SK-N-SH (cell line): ENCODE measurements around the gene SNHG17. TPM values are rescaled to one million over a fixed set of nuclear protein-coding genes. Genes with fewer than 3 reads are reported as not detected.

Experiments
- CTCF ChIA-PET: fragments of 300-600, 350-600 bp; formaldehyde crosslinking; extraction: SDS; loops from one replicate; lab custom pipeline; 2021; lab: Yijun Ruan, JAX
- POLR2A ChIA-PET: fragments of 350-600 bp; sonication (Branson Sonifier 250); formaldehyde crosslinking; extraction: SDS; loops from one replicate; lab custom pipeline; 2020; ENCODE audit warnings: antibody characterized with exemption, inconsistent platforms; lab: Yijun Ruan, JAX
- DNase-seq: peaks from one replicate; pipeline ENCODE4 v3.0.0; 2012
- H2AFZ ChIP-seq: fragments of 200-600 bp; sonication (generic); 2 replicates; pipeline ENCODE4 v1.8.1; 2016; ENCODE audit warnings: antibody characterized with exemption, mild to moderate bottlenecking, low read depth
- H3F3A ChIP-seq: fragments of 200-600 bp; sonication (generic); replicated peaks from 2 replicates; pipeline ENCODE3; 2016; ENCODE audit warnings: antibody characterized with exemption, mild to moderate bottlenecking; ENCODE audit not compliant: insufficient read depth
- H3K27ac ChIP-seq, 2 experiments: fragments of 200-500 bp in 1 of 2; fragments of 200-600 bp in 1 of 2; sonication (Bioruptor generic) in 1 of 2; sonication (generic), shearing (Covaris generic) in 1 of 2; 2 replicates each; pipeline versions ENCODE4 v1.5.1 to v1.6.1; 2014 to 2016; ENCODE audit warnings: low read depth in 2 of 2, inconsistent platforms in 1 of 2, low read length in 1 of 2, mild to moderate bottlenecking in 1 of 2, mixed read lengths in 1 of 2
- H3K27me3 ChIP-seq: fragments of 200-600 bp; sonication (generic), shearing (Covaris generic); 2 replicates; pipeline ENCODE4 v1.6.1; 2016; ENCODE audit warnings: mixed run types; ENCODE audit not compliant: insufficient read depth
- H3K36me3 ChIP-seq, 2 experiments: fragments of 200-500 bp in 1 of 2; fragments of 200-600 bp in 1 of 2; sonication (Bioruptor generic) in 1 of 2; sonication (generic) in 1 of 2; replicated peaks in 1 of 2; 2 replicates each; pipeline versions ENCODE3 to v1.5.1; 2014 to 2016; ENCODE audit warnings: low read length in 1 of 2, mild to moderate bottlenecking in 1 of 2; ENCODE audit not compliant: insufficient read depth in 2 of 2, control insufficient read depth in 1 of 2
- H3K4me1 ChIP-seq, 2 experiments: fragments of 200-500 bp in 1 of 2; fragments of 200-600 bp in 1 of 2; sonication (Bioruptor generic) in 1 of 2; sonication (generic), shearing (Covaris generic) in 1 of 2; 2 replicates each; pipeline versions ENCODE4 v1.5.1 to v1.6.1; 2014 to 2016; ENCODE audit warnings: low read depth in 1 of 2, low read length in 1 of 2, mixed run types in 1 of 2; ENCODE audit not compliant: insufficient read depth in 2 of 2, control insufficient read depth in 1 of 2
- H3K4me2 ChIP-seq: fragments of 200-600 bp; sonication (generic), shearing (Covaris generic); 2 replicates; pipeline ENCODE4 v1.6.1; 2017; ENCODE audit warnings: mixed run types
- H3K4me3 ChIP-seq, 2 experiments: fragments of 200-500 bp in 1 of 2; fragments of 200-600 bp in 1 of 2; sonication (Bioruptor generic) in 1 of 2; sonication (generic), shearing (Covaris generic) in 1 of 2; 2 replicates each; pipeline versions ENCODE4 v1.5.1 to v1.8.1; 2014 to 2016; ENCODE audit warnings: low read depth in 2 of 2, inconsistent platforms in 1 of 2, low read length in 1 of 2, mild to moderate bottlenecking in 1 of 2, mixed read lengths in 1 of 2, moderate library complexity in 1 of 2
- H3K79me2 ChIP-seq: fragments of 200-600 bp; sonication (generic); 2 replicates; pipeline ENCODE4 v1.8.1; 2017; ENCODE audit warnings: mild to moderate bottlenecking; ENCODE audit not compliant: insufficient read depth
- H3K9ac ChIP-seq: fragments of 200-600 bp; sonication (generic); 2 replicates; pipeline ENCODE4 v1.6.1; 2017; ENCODE audit warnings: mixed run types
- H3K9me2 ChIP-seq: fragments of 200-600 bp; sonication (generic); 2 replicates; pipeline ENCODE4 v1.6.1; 2017; ENCODE audit warnings: mixed run types
- H3K9me3 ChIP-seq: fragments of 200-600 bp; sonication (generic); 2 replicates; pipeline ENCODE4 v1.6.1; 2017; ENCODE audit warnings: mixed run types, mild to moderate bottlenecking, moderate library complexity
- H4K20me1 ChIP-seq: fragments of 200-600 bp; sonication (generic); 2 replicates; pipeline ENCODE4 v1.6.1; 2017; ENCODE audit warnings: mild to moderate bottlenecking, mixed run types; ENCODE audit not compliant: insufficient read depth
- CHD2 ChIP-seq: fragments of 150-350 bp; IDR thresholded peaks from 2 replicates; pipeline ENCODE4 v1.6.1; 2018; ENCODE audit warnings: low read length; ENCODE audit not compliant: partially characterized antibody
- CTCF ChIP-seq: fragments of 200-600 bp; sonication (generic); IDR thresholded peaks from 2 replicates; pipeline ENCODE4 v1.6.1; 2017; ENCODE audit warnings: antibody characterized with exemption, mild to moderate bottlenecking, moderate library complexity
- ELF1 ChIP-seq: IDR thresholded peaks from 2 replicates; pipeline ENCODE4 v1.4.0; 2012
- EP300 ChIP-seq, 2 experiments: IDR thresholded peaks; 2 replicates each; pipeline versions ENCODE4 v1.4.0 to v1.6.1; 2012; ENCODE audit warnings: borderline replicate concordance in 1 of 2, low read depth in 1 of 2, low read length in 1 of 2
- EZH2phosphoT487 ChIP-seq: fragments of 200-600 bp; sonication (generic); IDR thresholded peaks from 2 replicates; pipeline ENCODE4 v1.6.1; 2017; ENCODE audit warnings: low read depth, mixed run types, mild to moderate bottlenecking, antibody characterized with exemption, moderate library complexity, borderline replicate concordance
- FOXJ3 ChIP-seq: sonication (generic); formaldehyde crosslinking; IDR thresholded peaks from 2 replicates; pipeline ENCODE4 v1.5.1; 2020; ENCODE audit warnings: mild to moderate bottlenecking, missing genetic modification reagents
- FOXM1 ChIP-seq: IDR thresholded peaks from 2 replicates; pipeline ENCODE4 v1.4.0; 2012; ENCODE audit warnings: low read depth, mild to moderate bottlenecking
- GABPA ChIP-seq: IDR thresholded peaks from 2 replicates; pipeline ENCODE4 v1.4.0; 2012; ENCODE audit warnings: low read depth, mild to moderate bottlenecking
- GATA2 ChIP-seq: sonication (generic); formaldehyde crosslinking; IDR thresholded peaks from 2 replicates; pipeline ENCODE4 v1.5.0; 2020; ENCODE audit warnings: mild to moderate bottlenecking, missing genetic modification reagents
- MEF2A ChIP-seq: IDR thresholded peaks from 2 replicates; pipeline ENCODE4 v1.4.0; 2012; ENCODE audit warnings: low read depth, borderline replicate concordance
- MXI1 ChIP-seq: IDR thresholded peaks from 2 replicates; pipeline ENCODE4 v1.6.1; 2012; ENCODE audit warnings: mild to moderate bottlenecking, low read depth, low read length, improper control_type of control experiment
- NFIC ChIP-seq: IDR thresholded peaks from 2 replicates; pipeline ENCODE4 v1.4.0; 2012; ENCODE audit warnings: borderline replicate concordance
- NRF1 ChIP-seq: IDR thresholded peaks from 2 replicates; pipeline ENCODE4 v1.6.1; 2012; ENCODE audit warnings: low read depth, mild to moderate bottlenecking, low read length
- POLR2AphosphoS5 ChIP-seq: IDR thresholded peaks from 2 replicates; pipeline ENCODE4 v1.6.1; 2012; ENCODE audit warnings: low read depth, low read length
- RFX5 ChIP-seq: IDR thresholded peaks from 2 replicates; pipeline ENCODE4 v1.6.1; 2012; ENCODE audit warnings: mild to moderate bottlenecking, improper control_type of control experiment, low read length
- TEAD4 ChIP-seq: IDR thresholded peaks from 2 replicates; pipeline ENCODE4 v1.4.0; 2012; ENCODE audit warnings: mild to moderate bottlenecking, borderline replicate concordance; ENCODE audit not compliant: insufficient read depth
- USF1 ChIP-seq: IDR thresholded peaks from 2 replicates; pipeline ENCODE4 v1.4.0; 2012; ENCODE audit warnings: low read depth, borderline replicate concordance
- YY1 ChIP-seq: IDR thresholded peaks from 2 replicates; pipeline ENCODE4 v1.4.0; 2012; ENCODE audit warnings: low read depth, mild to moderate bottlenecking
- WGBS: methylation state at CpG from one replicate; pipeline ENCODE4 v1.1.6; 2017; ENCODE audit warnings: low lambda C conversion rate; 5-methylcytosine and 5-hydroxymethylcytosine counted together
- polyA plus RNA-seq, 3 experiments: library from polyadenylated mRNA; depleted of rRNA; stranded (reverse); fragments of >200 nt; gene quantifications; 2 replicates each; pipeline ENCODE4 v1.2.3, GENCODE V29; 2012
- TF ChIP-seq, protein P1 (sequence below): IDR thresholded peaks from 2 replicates; pipeline ENCODE4 v1.6.1; 2012; ENCODE audit warnings: mild to moderate bottlenecking, low read depth, low read length, moderate library complexity
- TF ChIP-seq, protein P2 (sequence below): IDR thresholded peaks from 2 replicates; pipeline ENCODE4 v1.4.0; 2012; ENCODE audit warnings: low read depth

The SNHG17 gene
- polyA plus RNA-seq, 1 of the 3 experiments (the other 2 are of a cell fraction), result 40.3 TPM

GRCh38 chr20:38447251-38447661, 12.1 kb upstream of the SNHG17 start:
- 25% methylated on average over 10 of the region's 12 CpGs for whole genome bisulfite sequencing

GRCh38 chr20:38446441-38447209, 11.5 kb upstream of the SNHG17 start:
- H3K4me2 ChIP-seq, result peak overlapping the region; percentile 100
- peak overlapping the region; percentile 68 to 79 for H3K27ac ChIP-seq
- peak overlapping the region; percentile 97 for H2AFZ ChIP-seq
- H4K20me1 ChIP-seq, result no peaks in the 10 kb centered on the region
- DNase-seq, result peak; percentile 94
- peak overlapping the region; percentile 99 for H3K9ac ChIP-seq
- no peaks in the 10 kb centered on the region for H3K9me3 ChIP-seq
- H3F3A ChIP-seq, result no peaks in the 10 kb centered on the region
- H3K27me3 ChIP-seq, result no peaks in the 10 kb centered on the region
- H3K9me2 ChIP-seq, result no peaks in the 10 kb centered on the region
- peaks cover 20% of the 10 kb centered on the region for H3K79me2 ChIP-seq
- peak overlapping the region; percentile 87 to 88 for H3K4me3 ChIP-seq
- 0% methylated on average over 18 of the region's 56 CpGs for WGBS
- peaks cover 10 to 26% of the 10 kb centered on the region in 2 experiments for H3K36me3 ChIP-seq
- ChIA-PET CTCF (interaction anchor here (0.6 to 4.2 kb wide), 27 partner anchors 9 to 603 kb away, joined by 3 to 75 read pairs (median 3); partner anchors contain the start of genes RALGAPB and SNHG17), POLR2A (interaction anchor here (0.6 to 4.1 kb wide), 10 partner anchors 9 to 437 kb away, joined by 3 to 83 read pairs (median 4); partner anchors contain the start of genes RALGAPB and SNHG17)
- peaks cover 10 to 13% of the 10 kb centered on the region in 2 experiments; a peak in 1 of 4 replicates for H3K4me1 ChIP-seq
- peak; percentile 95 for TF ChIP-seq GABPA
- TF ChIP-seq FOXJ3 (CRISPR knock-in tag), result 0 out of 2 replicates have a peak, but pooled peaks have one; percentile 56
- no peak for TF ChIP-seq FOXM1
- TF ChIP-seq TEAD4, result no peak
- no peak for TF ChIP-seq MEF2A
- peak in 1 of 2 experiments; percentile 34; a peak in 1 of 4 replicates for TF ChIP-seq EP300 (IDR thresholded peaks at IDR 0.05; ENCODE audit: borderline replicate concordance in 1 of 2, low read depth in 1 of 2, low read length in 1 of 2)
- TF ChIP-seq CTCF, result peak; percentile 90
- TF ChIP-seq, protein P1, sequence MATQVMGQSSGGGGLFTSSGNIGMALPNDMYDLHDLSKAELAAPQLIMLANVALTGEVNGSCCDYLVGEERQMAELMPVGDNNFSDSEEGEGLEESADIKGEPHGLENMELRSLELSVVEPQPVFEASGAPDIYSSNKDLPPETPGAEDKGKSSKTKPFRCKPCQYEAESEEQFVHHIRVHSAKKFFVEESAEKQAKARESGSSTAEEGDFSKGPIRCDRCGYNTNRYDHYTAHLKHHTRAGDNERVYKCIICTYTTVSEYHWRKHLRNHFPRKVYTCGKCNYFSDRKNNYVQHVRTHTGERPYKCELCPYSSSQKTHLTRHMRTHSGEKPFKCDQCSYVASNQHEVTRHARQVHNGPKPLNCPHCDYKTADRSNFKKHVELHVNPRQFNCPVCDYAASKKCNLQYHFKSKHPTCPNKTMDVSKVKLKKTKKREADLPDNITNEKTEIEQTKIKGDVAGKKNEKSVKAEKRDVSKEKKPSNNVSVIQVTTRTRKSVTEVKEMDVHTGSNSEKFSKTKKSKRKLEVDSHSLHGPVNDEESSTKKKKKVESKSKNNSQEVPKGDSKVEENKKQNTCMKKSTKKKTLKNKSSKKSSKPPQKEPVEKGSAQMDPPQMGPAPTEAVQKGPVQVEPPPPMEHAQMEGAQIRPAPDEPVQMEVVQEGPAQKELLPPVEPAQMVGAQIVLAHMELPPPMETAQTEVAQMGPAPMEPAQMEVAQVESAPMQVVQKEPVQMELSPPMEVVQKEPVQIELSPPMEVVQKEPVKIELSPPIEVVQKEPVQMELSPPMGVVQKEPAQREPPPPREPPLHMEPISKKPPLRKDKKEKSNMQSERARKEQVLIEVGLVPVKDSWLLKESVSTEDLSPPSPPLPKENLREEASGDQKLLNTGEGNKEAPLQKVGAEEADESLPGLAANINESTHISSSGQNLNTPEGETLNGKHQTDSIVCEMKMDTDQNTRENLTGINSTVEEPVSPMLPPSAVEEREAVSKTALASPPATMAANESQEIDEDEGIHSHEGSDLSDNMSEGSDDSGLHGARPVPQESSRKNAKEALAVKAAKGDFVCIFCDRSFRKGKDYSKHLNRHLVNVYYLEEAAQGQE, result peak; percentile 46; the same call in 1 of the 2 replicates
- peak; percentile 20; the same call in 1 of the 2 replicates for TF ChIP-seq NFIC
- TF ChIP-seq YY1, result peak; percentile 61; the same call in 1 of the 2 replicates
- peak; percentile 82 for TF ChIP-seq CHD2

More at GRCh38 chr20:38447251-38447661, 12.1 kb upstream of the SNHG17 start:
- POLR2A ChIA-PET, result interaction anchor here (1.6 to 4.1 kb wide), 3 partner anchors 13 to 436 kb away, joined by 3 to 83 read pairs (median 22); partner anchors contain the start of genes RALGAPB and SNHG17
- no peaks in the 10 kb centered on the region for H3K9me2 ChIP-seq
- DNase-seq, result peak; percentile 56
- no peak for TF ChIP-seq FOXM1
- TF ChIP-seq YY1, result 0 out of 2 replicates have a peak, but pooled peaks have one; percentile 29
- no peak for TF ChIP-seq ELF1
- peak; percentile 63 for TF ChIP-seq MXI1
- no peak for TF ChIP-seq NFIC
- TF ChIP-seq USF1, result no peak
- TF ChIP-seq NRF1, result no peak
- no peak for TF ChIP-seq POLR2AphosphoS5
- TF ChIP-seq EZH2phosphoT487, result no peak
- no peak for TF ChIP-seq TEAD4
- TF ChIP-seq, protein P2, sequence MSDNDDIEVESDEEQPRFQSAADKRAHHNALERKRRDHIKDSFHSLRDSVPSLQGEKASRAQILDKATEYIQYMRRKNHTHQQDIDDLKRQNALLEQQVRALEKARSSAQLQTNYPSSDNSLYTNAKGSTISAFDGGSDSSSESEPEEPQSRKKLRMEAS, result 0 out of 2 replicates have a peak, but pooled peaks have one; percentile 18
- peak; percentile 75 for TF ChIP-seq RFX5
- TF ChIP-seq GATA2 (CRISPR knock-in tag), result no peak
- TF ChIP-seq, all 33 proteins: peak for 4
- H3K9me3 ChIP-seq, result no peaks in the 10 kb centered on the region
- peak overlapping the region in 1 of 2 experiments; percentile 68; a peak in 2 of 4 replicates for H3K27ac ChIP-seq
- CTCF ChIA-PET, result interaction anchor here (0.7 to 4.2 kb wide), 8 partner anchors 9 to 57 kb away, joined by 3 to 75 read pairs (median 9); partner anchors contain the start of genes RALGAPB and SNHG17
- H3K9ac ChIP-seq, result peak overlapping the region; percentile 99
- peak overlapping the region; percentile 100 for H3K4me2 ChIP-seq
- peaks cover 20% of the 10 kb centered on the region for H3K79me2 ChIP-seq
- no peaks in the 10 kb centered on the region for H3K27me3 ChIP-seq
- peak overlapping the region; percentile 87 to 88 for H3K4me3 ChIP-seq
- H3F3A ChIP-seq, result peaks cover 4% of the 10 kb centered on the region
- peaks cover 10 to 26% of the 10 kb centered on the region in 2 experiments for H3K36me3 ChIP-seq
- no peaks in the 10 kb centered on the region for H4K20me1 ChIP-seq
- H3K4me1 ChIP-seq, result peaks cover 10 to 13% of the 10 kb centered on the region in 2 experiments; a peak in 1 of 4 replicates
- H2AFZ ChIP-seq, result peak overlapping the region; percentile 97; the same call in 1 of the 2 replicates
